ENCODE data around the gene KRT38.

GRCh38 chr17:41444186-41444585, 3.4 kb upstream of the KRT38 start:
- TF ChIP-seq EZH2 (IDR thresholded peaks at IDR 0.05; ENCODE audit: low read depth, low read length, severe bottlenecking): no peak
- TF ChIP-seq POLR2AphosphoS5 (IDR thresholded peaks at IDR 0.05; ENCODE audit: low read depth, low read length): no peak
- TF ChIP-seq SP1 (IDR thresholded peaks at IDR 0.05; ENCODE audit: low read depth, low read length): no peak
- no peak for TF ChIP-seq SRF (IDR thresholded peaks at IDR 0.05; ENCODE audit: low read depth, low read length)
- TF ChIP-seq TCF12 (IDR thresholded peaks at IDR 0.05; ENCODE audit: low read depth, low read length): no peak
- TF ChIP-seq SAP30 (IDR thresholded peaks at IDR 0.05; ENCODE audit: insufficient read depth, insufficient replicate concordance, low read length): no peak
- TF ChIP-seq CTCF (IDR thresholded peaks at IDR 0.05; ENCODE audit: control extremely low read depth in 1 of 3, insufficient read depth in 1 of 3, low read depth in 1 of 3, low read length in 3 of 3): no peak
- no peak for TF ChIP-seq RAD21 (IDR thresholded peaks at IDR 0.05 in 1 of 2, conservative IDR thresholded peaks at IDR 0.05 in 1 of 2; ENCODE audit: low read depth in 2 of 2, low read length in 2 of 2)
- no peak for TF ChIP-seq HDAC6 (IDR thresholded peaks at IDR 0.05; ENCODE audit: low read depth, low read length)
- no peak for TF ChIP-seq BRCA1 (IDR thresholded peaks at IDR 0.05; ENCODE audit: low read depth, low read length)

All from H1 (cell line).